Measurements from ENCODE around the gene PEX14.

PEX14 gene

GRCh38 chr1:10659218-10659617 is 184.5 kb downstream of the PEX14 start:
- Histone ChIP-seq H3K27me3 (ENCODE audit: insufficient read depth, poor library complexity, severe bottlenecking) (no peaks in the 10 kb centered on the region), H3K27ac (replicated peaks) (no peak overlapping the region), H3K4me3 (replicated peaks; ENCODE audit: insufficient read depth, low read length) (no peak overlapping the region)
- TF ChIP-seq REST (IDR thresholded peaks at IDR 0.05; ENCODE audit: insufficient replicate concordance, low read depth) (no peak), GABPA (IDR thresholded peaks at IDR 0.05; ENCODE audit: low read depth) (no peak), CTCF (IDR thresholded peaks at IDR 0.05; ENCODE audit: insufficient read depth, low read length) (no peak), SPI1 (IDR thresholded peaks at IDR 0.05; ENCODE audit: borderline replicate concordance, low read depth) (no peak), POLR2AphosphoS5 (IDR thresholded peaks at IDR 0.05; ENCODE audit: low read depth) (no peak)
- DNase-seq (ENCODE audit: low read depth in 1 of 2, low spot score in 1 of 2) = no peak

- Histone ChIP-seq H3K27me3 (ENCODE audit: insufficient read depth, poor library complexity, severe bottlenecking) (no peaks in the 10 kb centered on the region), H3K27ac (replicated peaks) (no peak overlapping the region), H3K4me3 (replicated peaks; ENCODE audit: insufficient read depth, low read length) (no peak overlapping the region)
- TF ChIP-seq POLR2AphosphoS5 (IDR thresholded peaks at IDR 0.05; ENCODE audit: low read depth) (no peak), SPI1 (IDR thresholded peaks at IDR 0.05; ENCODE audit: borderline replicate concordance, low read depth) (no peak), CTCF (IDR thresholded peaks at IDR 0.05; ENCODE audit: insufficient read depth, low read length) (no peak), REST (IDR thresholded peaks at IDR 0.05; ENCODE audit: insufficient replicate concordance, low read depth) (no peak), GABPA (IDR thresholded peaks at IDR 0.05; ENCODE audit: low read depth) (no peak)
- no peak for DNase-seq (ENCODE audit: low read depth in 1 of 2, low spot score in 1 of 2)
Measured at GRCh38 chr1:10659646-10660540, 185.1 kb downstream of the PEX14 start.

GRCh38 chr1:10661453-10661852 is 186.7 kb downstream of the PEX14 start:
- Histone ChIP-seq H3K27ac (replicated peaks) (no peak overlapping the region), H3K4me3 (replicated peaks; ENCODE audit: insufficient read depth, low read length) (no peak overlapping the region), H3K27me3 (ENCODE audit: insufficient read depth, poor library complexity, severe bottlenecking) (no peaks in the 10 kb centered on the region)
- DNase-seq (ENCODE audit: low read depth in 1 of 2, low spot score in 1 of 2) = no peak
- no peak for TF ChIP-seq GABPA (IDR thresholded peaks at IDR 0.05; ENCODE audit: low read depth)
- no peak for TF ChIP-seq POLR2AphosphoS5 (IDR thresholded peaks at IDR 0.05; ENCODE audit: low read depth)
- no peak for TF ChIP-seq CTCF (IDR thresholded peaks at IDR 0.05; ENCODE audit: insufficient read depth, low read length)
- no peak for TF ChIP-seq SPI1 (IDR thresholded peaks at IDR 0.05; ENCODE audit: borderline replicate concordance, low read depth)
- no peak for TF ChIP-seq REST (IDR thresholded peaks at IDR 0.05; ENCODE audit: insufficient replicate concordance, low read depth)

Measured in HL-60 (cell line).